GM21390 (cell line): ENCODE measurements around the gene FBP2.
"Not testable (repeated sequence)": the region's sequence is repeated elsewhere in the genome, so short reads cannot be mapped to it uniquely, and the experiment has no call there.

Experiments used
- ATAC-seq: cut with Tn5 transposase; IDR thresholded peaks from one replicate; pipeline ENCODE4 v1.9.1; 2021; ENCODE audit not compliant: unreplicated experiment

FBP2 gene

DNA sequence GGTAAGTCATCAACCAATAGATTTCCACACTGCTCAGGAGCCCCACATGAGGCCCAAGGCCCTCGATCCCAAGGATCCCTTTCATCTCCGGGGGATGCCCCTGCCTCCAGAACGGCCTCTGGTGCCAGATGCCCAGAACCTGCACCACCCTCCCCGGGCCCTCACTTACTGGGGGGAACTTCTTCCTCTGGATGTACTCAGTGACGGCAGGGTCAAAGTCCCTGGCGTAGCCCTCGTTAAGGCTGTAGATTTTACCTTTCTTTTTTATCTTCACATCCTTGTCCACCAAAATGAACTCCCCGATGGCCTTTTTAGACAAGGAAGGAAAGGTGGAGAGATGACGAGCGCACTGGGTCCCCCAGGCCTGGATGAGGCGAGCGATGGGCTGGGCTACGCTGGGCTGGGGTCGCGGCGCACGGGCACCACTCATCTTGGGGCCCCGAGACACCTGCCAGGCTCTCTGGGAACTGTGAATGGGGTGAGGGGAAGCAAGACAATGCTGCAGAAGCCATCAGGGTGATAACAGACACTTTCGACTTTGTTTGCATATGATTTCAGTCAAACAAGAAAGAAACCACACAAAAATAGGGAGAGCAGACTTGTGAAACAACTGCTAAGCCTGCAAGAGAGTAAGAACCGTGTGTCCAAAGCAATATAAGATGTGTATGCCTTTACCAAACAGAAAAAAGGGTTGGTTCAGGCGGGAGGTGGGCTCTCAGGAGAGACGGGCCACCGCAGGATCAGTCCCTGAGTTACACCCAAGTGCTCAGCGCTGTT lies 13.2 kb upstream of the FBP2 start:
- no peak for ATAC-seq

DNA sequence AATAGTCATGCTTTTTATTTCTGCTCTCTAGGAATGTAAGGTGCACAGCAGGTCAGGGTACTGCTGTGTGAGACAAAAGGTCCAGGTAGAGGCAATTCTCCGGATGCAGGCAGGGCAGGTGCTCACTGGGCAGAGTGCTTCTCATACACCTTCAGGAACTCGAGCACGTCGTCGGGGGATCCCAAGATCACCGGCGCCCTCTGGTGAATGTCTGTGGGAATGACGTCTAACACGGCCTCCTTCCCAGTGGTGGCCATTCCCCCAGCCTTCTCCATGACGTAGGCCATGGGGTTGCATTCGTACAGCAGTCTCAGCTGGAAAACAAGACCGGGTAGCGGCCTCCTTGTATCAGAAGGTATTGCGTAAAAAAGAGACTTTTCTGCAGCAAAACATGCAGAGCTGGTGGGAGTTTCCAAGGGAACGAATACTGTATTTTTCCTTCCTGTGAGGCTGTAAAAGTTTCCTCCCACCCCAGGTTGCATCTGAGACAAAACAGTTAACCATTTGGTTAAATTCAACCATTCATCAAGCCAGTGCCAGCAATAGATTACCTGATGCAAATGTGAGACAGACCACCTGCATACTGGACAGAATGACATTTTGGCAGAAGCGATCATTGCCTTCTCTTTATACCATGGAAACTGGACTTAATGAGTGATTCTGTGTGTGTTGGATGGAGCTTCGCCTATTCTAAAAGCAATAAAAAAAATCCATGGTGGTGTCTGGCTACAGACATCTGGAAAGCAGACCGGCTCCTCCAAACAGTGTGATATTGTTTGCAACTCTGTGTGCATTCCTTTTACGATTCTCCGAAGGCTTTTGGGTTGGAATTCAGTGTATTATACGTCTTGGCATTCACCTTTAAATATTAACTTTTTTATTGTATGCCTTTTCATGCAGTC lies 9.9 kb upstream of the FBP2 start:
- no peak for ATAC-seq

DNA sequence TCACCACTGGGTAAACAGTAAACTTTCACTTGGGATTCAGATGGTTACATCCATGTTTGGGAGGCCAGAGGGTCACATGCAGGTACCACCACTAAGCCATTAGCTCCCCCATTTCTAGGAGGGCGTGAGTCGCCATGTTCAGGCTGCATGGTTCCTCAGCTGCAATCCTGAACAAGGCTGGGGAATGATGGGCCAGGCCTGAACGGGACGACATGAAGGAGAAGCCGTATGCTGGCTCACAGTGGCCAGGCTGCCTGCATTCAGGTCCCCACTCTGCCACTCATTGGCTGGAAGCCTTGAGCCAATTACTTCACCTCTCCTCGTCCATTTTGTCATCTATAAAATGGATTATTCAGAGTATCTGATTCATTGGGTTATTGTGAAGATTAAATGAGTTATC lies 9.0 kb upstream of the FBP2 start:
- ATAC-seq: no peak

DNA sequence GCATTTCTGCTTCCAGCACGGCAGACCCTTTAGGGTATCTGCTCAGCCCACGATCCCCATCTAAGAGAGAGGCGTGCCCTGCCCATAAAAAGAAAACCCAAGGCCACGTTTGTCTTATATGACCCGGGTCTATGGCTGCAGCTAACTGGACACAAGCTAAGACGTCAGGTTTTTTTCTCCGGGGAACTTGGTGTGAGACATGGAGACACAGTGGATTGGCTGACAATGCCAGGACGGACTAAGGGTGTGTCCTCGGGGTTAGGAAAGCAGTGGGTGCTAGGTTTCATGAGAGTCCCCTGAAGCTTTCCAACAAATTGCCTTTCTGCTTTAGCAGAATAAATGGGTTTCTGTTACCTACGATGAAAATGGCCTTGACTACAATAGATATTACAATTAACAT lies 7.1 kb upstream of the FBP2 start:
- ATAC-seq: no peak

DNA sequence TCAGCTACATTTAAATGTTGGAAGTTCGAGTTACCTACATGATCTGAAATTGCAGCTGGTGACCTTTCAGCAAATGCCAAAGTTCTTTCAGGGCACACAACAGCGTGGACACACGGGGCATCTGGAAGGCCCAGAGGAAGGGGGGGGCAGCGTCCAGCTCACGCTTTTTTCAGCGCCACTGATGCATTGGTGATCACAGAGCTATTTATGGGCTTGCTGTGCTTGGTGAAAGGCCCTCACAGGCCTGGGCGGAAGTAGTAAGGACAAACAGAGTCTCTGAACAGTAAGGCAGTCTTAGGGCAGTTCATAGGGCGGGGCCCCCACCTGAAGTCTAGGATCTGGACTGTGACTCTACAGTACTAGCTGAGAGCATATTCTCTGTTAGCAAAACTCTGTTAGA lies 6.6 kb upstream of the FBP2 start:
- no peak for ATAC-seq

DNA sequence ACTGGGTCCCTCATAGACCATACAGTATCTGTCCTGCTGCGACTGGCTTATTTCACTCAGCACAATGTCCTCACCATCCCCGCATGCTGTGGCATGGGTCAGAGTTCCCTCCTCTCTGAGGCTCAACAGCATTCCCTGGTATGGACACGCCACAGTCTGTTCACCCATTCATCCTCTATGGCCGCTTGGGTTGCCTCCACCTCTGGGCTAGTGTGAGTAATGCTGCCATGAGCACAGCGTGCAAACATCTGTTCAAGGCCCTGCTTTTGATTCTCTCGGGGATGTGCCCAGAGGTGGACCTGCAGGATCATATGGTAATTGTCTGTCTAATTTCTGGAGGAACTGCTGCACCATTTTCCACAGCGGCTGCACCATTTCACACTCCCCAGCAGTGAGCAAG lies 5.5 kb upstream of the FBP2 start:
- no peak for ATAC-seq

DNA sequence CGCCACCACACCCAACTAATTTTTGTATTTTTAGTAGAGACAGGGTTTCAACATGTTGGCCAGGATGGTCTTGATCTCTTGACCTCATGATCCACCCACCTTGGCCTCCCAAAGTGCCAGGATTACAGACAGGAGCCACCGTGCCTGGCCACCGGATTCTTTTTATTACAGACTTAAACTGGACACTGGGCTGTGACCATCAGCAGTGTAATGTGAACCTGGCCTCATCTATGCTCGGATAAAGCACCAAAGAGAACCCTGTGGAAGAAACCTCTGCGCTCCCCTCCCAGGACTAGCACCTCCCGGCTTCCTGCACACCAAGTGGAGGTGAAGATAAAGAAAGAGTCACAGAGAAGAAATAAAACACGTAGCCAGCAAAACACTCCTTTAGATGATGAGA lies 941 bp downstream of the FBP2 start:
- not testable (repeated sequence) for ATAC-seq

DNA sequence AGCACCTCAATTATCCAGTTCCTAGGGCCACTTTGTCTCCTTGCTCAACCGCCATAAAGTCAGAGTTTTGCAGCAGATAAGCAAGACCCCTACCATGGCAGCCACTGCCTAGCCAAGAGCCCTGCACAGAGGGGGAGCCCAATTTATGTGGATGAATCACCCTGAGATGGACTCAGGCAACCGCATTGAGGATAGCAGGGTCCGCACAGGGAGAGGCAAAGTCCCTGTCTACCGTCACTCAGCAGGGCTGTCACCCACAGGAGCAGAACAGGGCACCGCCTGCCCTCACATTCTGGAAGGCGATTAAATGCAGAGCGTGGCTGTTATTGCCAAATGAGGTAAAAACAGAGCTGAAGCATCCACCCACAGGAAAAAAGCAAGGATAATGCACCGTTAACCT lies 1.7 kb downstream of the FBP2 start:
- ATAC-seq: no peak

DNA sequence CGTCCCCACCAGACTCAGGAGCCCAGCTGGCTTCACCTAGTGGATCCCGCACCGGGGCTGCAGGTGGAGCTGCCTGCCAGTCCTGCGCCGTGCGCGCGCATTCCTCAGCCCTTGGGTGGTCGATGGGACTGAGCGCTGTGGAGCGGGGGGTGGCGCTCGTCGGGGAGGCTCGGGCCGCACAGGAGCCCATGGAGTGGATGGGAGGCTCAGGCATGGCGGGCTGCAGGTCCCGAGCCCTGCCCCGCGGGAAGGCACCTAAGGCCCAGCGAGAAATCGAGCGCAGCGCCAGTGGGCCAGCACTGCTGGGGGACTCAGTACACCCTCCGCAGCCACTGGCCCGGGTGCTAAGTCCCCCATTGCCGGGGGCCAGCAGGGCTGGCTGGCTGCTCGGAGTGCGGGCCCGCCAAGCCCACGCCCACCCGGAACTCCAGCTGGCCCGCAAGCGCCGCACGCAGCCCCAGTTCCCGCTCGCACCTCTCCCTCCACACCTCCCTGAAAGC lies 2.5 kb downstream of the FBP2 start:
- ATAC-seq: not testable (repeated sequence)

DNA sequence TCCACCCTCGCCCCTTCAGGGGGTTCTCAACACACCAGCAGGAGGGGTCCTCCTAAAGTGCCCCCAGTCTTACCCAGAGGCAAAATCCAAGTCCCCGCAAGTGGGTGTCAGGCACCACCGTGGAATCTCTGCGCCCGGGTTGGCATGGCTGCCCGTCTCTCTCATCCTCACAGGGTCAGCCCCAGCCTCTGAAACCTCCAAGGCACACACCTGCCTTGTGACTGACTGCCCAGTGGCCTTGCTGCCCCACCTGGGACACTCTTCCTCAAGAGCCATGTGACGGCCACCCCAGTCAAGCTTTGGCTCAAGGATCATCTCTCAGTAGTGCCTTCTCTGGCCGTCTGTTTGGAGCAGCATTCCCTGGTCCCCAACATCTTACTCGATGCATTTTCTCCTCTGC lies 4.9 kb downstream of the FBP2 start:
- ATAC-seq: no peak

DNA sequence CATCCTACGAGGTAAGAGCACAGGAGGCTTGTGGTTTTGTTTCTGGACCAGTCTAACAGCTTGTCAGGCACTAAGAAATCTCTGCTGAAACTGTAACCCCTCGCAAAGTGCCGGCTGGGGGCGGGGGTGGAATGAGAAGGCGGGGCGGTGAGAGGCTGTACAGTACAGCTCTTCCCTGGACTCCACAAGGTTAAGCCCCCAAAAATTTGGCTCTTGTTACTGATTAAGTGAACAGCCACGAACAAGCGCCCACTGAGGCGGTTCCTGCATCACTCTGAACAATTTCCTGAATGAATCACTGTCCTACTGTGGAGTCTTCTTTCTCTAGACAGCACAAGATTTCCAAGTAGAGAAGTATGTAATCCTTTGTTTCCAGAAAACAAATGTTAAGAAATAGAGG lies 6.8 kb downstream of the FBP2 start:
- ATAC-seq: no peak

DNA sequence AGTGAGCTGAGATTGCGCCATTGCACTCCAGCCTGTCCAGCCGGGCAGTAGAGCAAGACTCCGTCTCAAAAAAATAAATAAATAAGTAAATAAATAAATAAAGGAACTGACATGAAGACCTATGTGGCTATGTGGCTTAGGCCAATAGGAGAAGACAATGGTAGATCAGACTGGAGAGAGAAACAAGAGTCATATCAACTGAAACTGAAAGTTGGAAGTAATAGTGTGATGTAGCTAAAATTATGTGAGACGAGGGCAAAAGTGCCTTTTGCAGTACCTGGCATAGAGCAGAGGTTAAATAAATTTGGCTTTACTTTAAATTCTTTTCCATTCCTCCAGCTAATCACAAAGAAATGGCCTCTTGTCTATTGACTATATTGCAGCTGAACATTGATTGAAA lies 7.3 kb downstream of the FBP2 start:
- no peak for ATAC-seq

DNA sequence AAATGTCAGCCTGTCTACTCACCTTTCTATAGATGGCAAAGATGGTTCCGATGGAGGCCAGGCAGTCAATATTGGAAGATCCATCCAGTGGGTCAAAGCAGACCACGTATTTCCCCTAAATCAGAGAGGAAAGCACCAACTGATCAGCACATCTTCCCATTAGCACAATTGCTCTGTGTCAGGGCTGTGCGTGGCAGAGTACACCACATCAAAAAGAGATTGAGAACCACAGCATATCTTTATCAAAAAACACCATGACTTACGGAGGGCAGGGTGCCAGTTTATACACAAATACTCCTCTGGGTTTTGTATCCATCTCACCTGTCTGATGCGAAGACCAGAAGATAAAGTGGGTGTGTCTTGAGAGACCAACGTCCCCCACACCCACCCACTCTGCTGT lies 9.1 kb downstream of the FBP2 start:
- no peak for ATAC-seq

DNA sequence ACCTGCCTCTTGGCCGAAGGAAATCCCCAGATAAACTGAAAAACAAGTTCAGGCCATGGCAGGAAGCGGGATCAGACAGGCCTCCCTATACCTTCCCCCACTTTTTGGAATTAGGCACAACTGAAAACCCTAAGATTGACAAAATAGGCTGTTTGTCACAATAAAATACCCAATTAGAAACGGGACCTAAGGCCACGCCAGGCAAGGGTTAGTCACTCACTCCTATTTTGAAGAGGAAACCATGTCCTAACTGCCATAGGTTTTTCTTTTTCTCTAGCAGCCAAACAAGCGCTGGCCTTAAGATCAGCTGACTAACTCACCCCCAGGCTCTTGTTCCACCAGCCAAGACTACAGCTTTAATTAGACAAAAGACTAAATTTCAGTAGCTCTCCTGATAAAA lies 11.9 kb downstream of the FBP2 start:
- ATAC-seq: no peak

DNA sequence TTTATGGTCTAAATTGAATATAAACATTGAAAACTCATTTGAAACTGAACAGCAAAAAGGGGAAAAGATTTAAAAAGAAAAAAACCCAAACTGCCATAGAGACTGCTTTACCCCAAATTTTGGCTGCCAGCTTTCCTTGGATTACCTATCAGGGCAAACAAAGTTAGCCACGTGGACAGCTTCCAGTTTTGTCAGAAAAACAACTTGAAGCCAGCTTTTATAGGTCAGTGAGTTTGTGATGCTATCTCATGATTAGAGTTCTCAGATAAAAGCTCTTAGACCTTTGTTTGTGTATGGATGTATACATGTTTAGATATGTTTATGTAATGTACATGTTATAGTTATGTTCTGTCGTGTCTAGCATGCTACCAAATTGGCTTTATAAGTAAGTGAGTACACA lies 16.1 kb downstream of the FBP2 start:
- ATAC-seq: no peak

DNA sequence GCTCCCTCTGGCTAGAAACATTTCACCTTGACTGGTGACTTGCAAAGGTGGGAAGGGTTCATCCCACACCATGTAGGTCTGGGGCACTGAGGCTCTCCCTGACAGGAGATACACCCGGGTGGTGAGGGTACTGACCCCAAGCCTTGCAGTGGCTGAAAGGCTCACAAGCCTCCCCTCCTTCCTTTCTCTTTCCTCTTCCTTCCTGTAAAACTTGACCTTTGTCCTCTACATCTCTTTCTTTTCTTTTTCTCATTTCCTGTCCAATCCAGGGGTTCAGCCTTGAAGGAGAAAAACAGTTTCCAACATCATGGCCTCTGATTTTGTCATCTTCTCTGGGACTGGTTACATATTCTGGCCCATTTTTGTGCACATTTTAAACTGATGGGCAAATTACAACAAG lies 16.6 kb downstream of the FBP2 start:
- no peak for ATAC-seq

DNA sequence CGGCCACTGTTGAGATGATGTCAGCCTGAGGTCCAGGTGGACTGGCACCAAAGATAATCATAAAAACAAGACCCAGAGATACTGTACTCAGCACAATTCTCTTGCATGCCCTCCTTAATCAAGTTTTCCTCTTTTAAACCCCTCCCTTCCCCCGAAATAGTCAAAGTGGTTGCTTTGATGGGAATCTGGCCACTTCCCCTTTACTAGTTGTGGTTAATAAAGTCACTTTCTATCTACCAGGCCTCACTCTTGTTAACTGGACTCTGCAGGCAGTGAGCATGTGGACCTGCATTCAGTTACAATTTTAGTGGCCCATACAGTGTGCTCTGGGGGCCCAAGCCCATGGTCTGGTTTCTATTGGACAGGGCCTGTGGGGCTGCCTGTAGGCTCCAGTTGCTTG lies 17.5 kb downstream of the FBP2 start:
- no peak for ATAC-seq

DNA sequence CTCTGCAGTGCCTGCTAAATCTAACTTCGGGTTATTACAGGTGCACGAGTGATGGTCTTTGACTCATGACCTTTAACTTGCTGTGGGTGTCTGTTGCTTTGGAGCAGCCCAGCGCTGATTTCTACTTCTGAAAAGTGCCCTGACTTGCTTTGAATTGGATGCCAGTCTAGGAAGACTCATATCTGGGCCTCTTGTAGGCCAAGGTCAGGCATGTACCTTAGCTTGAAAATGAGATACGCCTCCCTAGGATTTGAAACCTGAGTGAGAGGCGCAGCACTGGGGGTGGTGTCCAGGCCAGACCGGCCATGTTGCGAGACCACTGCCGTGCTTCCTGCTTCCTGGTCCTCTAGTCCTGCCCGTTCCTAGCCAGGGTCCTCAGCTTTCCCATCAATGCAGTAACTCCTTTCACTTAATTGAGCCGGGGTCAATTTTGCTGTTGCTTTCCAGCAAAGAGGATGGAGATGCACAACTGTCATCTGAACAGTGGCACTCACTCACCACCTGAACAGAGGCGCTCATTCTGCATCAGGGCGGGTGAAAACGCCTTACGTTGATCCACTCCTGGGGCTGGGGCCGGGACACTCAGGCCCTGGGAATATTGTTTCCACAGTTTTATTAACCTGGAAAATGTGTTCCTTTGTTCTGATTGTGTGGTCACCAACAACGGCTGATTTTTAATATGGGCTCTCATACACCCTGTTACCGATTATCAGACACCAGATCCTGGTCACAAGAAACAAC lies 24.5 kb downstream of the FBP2 start:
- no peak for ATAC-seq

DNA sequence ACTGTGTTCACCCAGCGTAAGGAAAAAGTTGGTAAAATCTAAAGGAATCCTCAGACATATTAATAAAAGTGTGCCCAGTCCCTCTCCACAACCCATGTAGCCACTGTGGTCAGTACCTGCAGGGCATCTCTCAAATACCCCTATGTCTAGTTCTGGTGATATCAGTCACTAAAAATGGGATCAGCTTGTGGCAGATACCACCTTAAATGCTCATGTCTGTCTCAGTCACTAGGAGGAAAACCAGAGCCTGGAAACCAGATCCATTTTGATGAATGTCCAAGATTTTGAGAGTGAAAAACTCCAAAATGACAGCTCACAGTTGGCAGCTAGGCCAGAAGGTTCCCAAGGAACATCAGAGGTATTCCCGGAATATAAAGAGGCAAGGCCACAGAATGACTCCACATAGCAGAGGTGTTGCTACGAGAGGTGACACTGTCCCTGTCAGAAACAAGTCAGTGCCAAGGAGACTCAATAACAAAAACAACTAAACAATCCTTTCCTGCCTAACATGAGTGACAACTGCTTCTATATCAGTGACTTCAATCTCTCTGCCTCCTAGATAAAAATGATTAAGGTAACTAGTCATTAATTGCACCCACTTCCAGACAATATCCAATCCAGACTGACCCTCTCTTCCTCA lies 25.3 kb downstream of the FBP2 start:
- ATAC-seq: no peak

DNA sequence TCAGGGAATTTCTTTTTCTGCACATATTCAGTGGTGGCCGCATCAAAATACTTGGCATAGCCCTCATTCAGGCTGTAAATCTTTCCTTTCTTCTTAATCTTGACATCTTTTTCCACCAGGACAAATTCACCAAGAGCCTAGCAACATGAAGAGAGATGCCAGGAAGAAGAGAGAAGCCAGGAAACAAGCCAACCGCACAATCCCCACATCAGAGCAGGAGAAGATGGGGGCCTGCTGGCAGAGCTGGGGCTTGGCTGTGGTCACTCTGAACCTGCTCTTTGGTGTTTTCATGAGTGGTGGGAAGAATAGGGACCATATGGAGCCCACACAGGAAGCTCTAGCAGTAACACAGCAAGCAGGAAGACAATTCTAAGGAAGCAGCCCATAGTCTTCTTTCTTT lies 26.4 kb downstream of the FBP2 start:
- ATAC-seq: no peak

DNA sequence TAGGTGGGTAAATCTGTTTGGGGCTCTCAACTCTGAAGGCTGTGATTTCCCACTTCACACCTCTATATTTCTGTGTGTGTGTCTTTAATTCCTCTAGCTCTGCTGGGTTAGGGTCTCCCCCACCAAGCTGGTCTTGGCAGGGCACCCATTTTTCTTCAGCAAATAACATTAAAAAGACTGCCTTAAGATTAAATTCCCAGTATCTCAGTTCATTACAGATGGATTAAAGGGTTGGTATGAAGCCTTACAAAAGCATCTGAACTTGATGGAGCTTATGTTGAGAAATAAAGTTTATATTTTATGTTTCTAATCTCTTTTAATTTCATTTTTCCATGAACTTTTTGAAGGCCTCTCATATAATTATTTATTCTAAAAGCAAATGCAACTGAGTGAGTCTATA lies 27.1 kb downstream of the FBP2 start:
- no peak for ATAC-seq
